HCT116 (cell line): ENCODE data around the gene CPTP. TPM values are rescaled to one million over a fixed set of nuclear protein-coding genes. Genes with fewer than 3 reads are reported as not detected.

Source experiments
- ATAC-seq: fragments of 200-7000 bp; cut with Tn5 transposase; 2 replicates; pipeline ENCODE4 v1.9.1; 2020; ENCODE audit warnings: mild to moderate bottlenecking, moderate library complexity
- Bru-seq: library from RNA; stranded (reverse); fragments of 400-500 nt; gene quantifications from one replicate; lab custom pipeline; 2021; lab: Mats Ljungman, UMichigan
- BruChase-seq, 2 experiments: library from RNA; stranded (reverse); fragments of 400-500 nt; gene quantifications; one replicate each; lab custom pipeline; 2021; lab: Mats Ljungman, UMichigan
- BruUV-seq: library from RNA; stranded (reverse); fragments of 400-500 nt; replicated peaks from 2 replicates; lab custom pipeline; 2021; lab: Mats Ljungman, UMichigan
- CTCF ChIA-PET: fragments of 300-600 bp; sonication (Branson Sonifier 250); formaldehyde crosslinking; loops from one replicate; lab custom pipeline; 2021; ENCODE audit warnings: antibody characterized with exemption; lab: Charles Lee
- POLR2A ChIA-PET: fragments of 300-600, 350-600 bp; sonication (Branson Sonifier 250); formaldehyde crosslinking; loops from one replicate; lab custom pipeline; 2021; ENCODE audit warnings: antibody characterized with exemption; lab: Charles Lee
- RAD21 ChIA-PET, 2 experiments: fragments of 300-600 bp; sonication (Branson Sonifier 250); formaldehyde crosslinking; loops; one replicate each; lab custom pipeline; 2023; ENCODE audit warnings: low total read pairs in 2 of 2; ENCODE audit not compliant: uncharacterized antibody in 2 of 2, unreplicated experiment in 2 of 2, low non-redundant PET in 1 of 2; lab: Charles Lee
- DNase-seq: peaks from one replicate; pipeline ENCODE4 v3.0.0-alpha.2; 2010; ENCODE audit warnings: low read depth, low spot score
- H2AFZ ChIP-seq: fragments of 200-600 bp; shearing (Covaris generic), sonication (generic); 2 replicates; pipeline ENCODE4 v1.6.1; 2017; ENCODE audit warnings: low read depth, mixed run types, mixed read lengths, antibody characterized with exemption, low read length; ENCODE audit not compliant: poor library complexity, severe bottlenecking
- H3K27ac ChIP-seq: 2 replicates; pipeline ENCODE4 v1.5.1; 2012; ENCODE audit warnings: low read depth, low read length
- H3K27me3 ChIP-seq: fragments of 200-600 bp; sonication (generic); 2 replicates; pipeline ENCODE4 v1.6.1; 2016; ENCODE audit warnings: mixed run types, low read length, mixed read lengths; ENCODE audit not compliant: insufficient read depth
- H3K36me3 ChIP-seq, 2 experiments: fragments of 200-500 bp in 1 of 2; fragments of 200-600 bp in 1 of 2; sonication (Bioruptor generic) in 1 of 2; sonication (generic) in 1 of 2; 2 replicates each; pipeline versions ENCODE4 v1.5.1 to v1.6.1; 2014 to 2016; ENCODE audit warnings: low read length in 2 of 2, inconsistent platforms in 1 of 2, mixed read lengths in 1 of 2, mixed run types in 1 of 2; ENCODE audit not compliant: insufficient read depth in 2 of 2, control insufficient read depth in 1 of 2
- H3K4me1 ChIP-seq, 2 experiments: fragments of 200-600 bp in 1 of 2; sonication (generic) in 1 of 2; 2 replicates each; pipeline versions ENCODE4 v1.5.1 to v1.6.1; 2012 to 2017; ENCODE audit warnings: low read length in 2 of 2, inconsistent platforms in 1 of 2, mild to moderate bottlenecking in 1 of 2, mixed read lengths in 1 of 2, mixed run types in 1 of 2, moderate library complexity in 1 of 2; ENCODE audit not compliant: insufficient read depth in 2 of 2, control insufficient read depth in 1 of 2
- H3K4me2 ChIP-seq: fragments of 200-600 bp; sonication (generic); 2 replicates; pipeline ENCODE4 v1.6.1; 2017; ENCODE audit warnings: mixed run types, low read length, mixed read lengths
- H3K4me3 ChIP-seq, 2 experiments: fragments of 200-600 bp in 1 of 2; sonication (generic) in 1 of 2; replicated peaks in 1 of 2; 2 replicates each; pipeline ENCODE4 v1.5.1; 2011 to 2016; ENCODE audit warnings: low read length in 2 of 2, control low read depth in 1 of 2, low read depth in 1 of 2, mild to moderate bottlenecking in 1 of 2, mixed read lengths in 1 of 2, mixed run types in 1 of 2
- H3K79me2 ChIP-seq: fragments of 200-600 bp; sonication (generic); 2 replicates; pipeline ENCODE4 v1.6.1; 2017; ENCODE audit warnings: mild to moderate bottlenecking, mixed run types, low read length, moderate library complexity, mixed read lengths; ENCODE audit not compliant: insufficient read depth
- H3K9ac ChIP-seq: fragments of 200-600 bp; sonication (generic); 2 replicates; pipeline ENCODE4 v1.6.1; 2016; ENCODE audit warnings: low read length, mixed read lengths
- H3K9me2 ChIP-seq: fragments of 200-600 bp; sonication (generic), shearing (Covaris generic); 2 replicates; pipeline ENCODE4 v1.6.1; 2017; ENCODE audit warnings: mixed run types, mild to moderate bottlenecking, moderate library complexity; ENCODE audit not compliant: insufficient read depth
- H3K9me3 ChIP-seq, 2 experiments: fragments of 200-500 bp in 1 of 2; fragments of 200-600 bp in 1 of 2; sonication (Bioruptor generic) in 1 of 2; sonication (generic) in 1 of 2; 2 replicates each; pipeline ENCODE4 v1.6.1; 2014 to 2017; ENCODE audit warnings: low read length in 2 of 2, mixed read lengths in 2 of 2, inconsistent platforms in 1 of 2, low read depth in 1 of 2, mild to moderate bottlenecking in 1 of 2, mixed run types in 1 of 2, moderate library complexity in 1 of 2; ENCODE audit not compliant: control insufficient read depth in 1 of 2, insufficient read depth in 1 of 2
- H4K20me1 ChIP-seq: fragments of 200-600 bp; sonication (generic), shearing (Covaris generic); 2 replicates; pipeline ENCODE4 v1.6.1; 2017; ENCODE audit warnings: mixed run types, mild to moderate bottlenecking, moderate library complexity; ENCODE audit not compliant: insufficient read depth
- CBX3 ChIP-seq: IDR thresholded peaks from 2 replicates; pipeline ENCODE4 v1.6.1; 2012; ENCODE audit warnings: low read depth
- CEBPB ChIP-seq: IDR thresholded peaks from 2 replicates; pipeline ENCODE4 v1.6.1; 2012; ENCODE audit warnings: low read depth
- EGR1 ChIP-seq: IDR thresholded peaks from 2 replicates; pipeline ENCODE4 v1.6.1; 2012; ENCODE audit warnings: low read depth
- EZH2phosphoT487 ChIP-seq: fragments of 200-600 bp; IDR thresholded peaks from 2 replicates; pipeline ENCODE4 v1.6.1; 2018; ENCODE audit warnings: antibody characterized with exemption, borderline replicate concordance
- FOSL1 ChIP-seq: IDR thresholded peaks from 2 replicates; pipeline ENCODE4 v1.6.1; 2012; ENCODE audit warnings: low read depth
- POLR2A ChIP-seq: IDR thresholded peaks from 2 replicates; pipeline ENCODE4 v1.7.0; 2011; ENCODE audit warnings: borderline replicate concordance; ENCODE audit not compliant: insufficient read depth, insufficient read length; ENCODE audit errors: extremely low read depth
- POLR2AphosphoS5 ChIP-seq: IDR thresholded peaks from 2 replicates; pipeline ENCODE4 v1.6.1; 2011; ENCODE audit warnings: mild to moderate bottlenecking, low read depth, low read length, moderate library complexity
- SIN3A ChIP-seq: IDR thresholded peaks from 2 replicates; pipeline ENCODE4 v1.6.1; 2012; ENCODE audit warnings: low read depth
- SP1 ChIP-seq: IDR thresholded peaks from 2 replicates; pipeline ENCODE4 v1.6.1; 2012; ENCODE audit warnings: low read depth
- SRF ChIP-seq: IDR thresholded peaks from 2 replicates; pipeline ENCODE4 v1.6.1; 2012; ENCODE audit warnings: low read depth
- ZBTB33 ChIP-seq: IDR thresholded peaks from 2 replicates; pipeline ENCODE4 v1.6.1; 2011; ENCODE audit warnings: mild to moderate bottlenecking, low read length, moderate library complexity; ENCODE audit not compliant: insufficient replicate concordance; ENCODE audit errors: extremely low read depth
- ZFX ChIP-seq: fragments of 450-650 bp; IDR thresholded peaks from 2 replicates; pipeline ENCODE4 v1.6.1; 2017
- ZNF274 ChIP-seq: fragments of 200-500 bp; sonication (Bioruptor generic); IDR thresholded peaks from 2 replicates; pipeline ENCODE4 v1.6.1; 2014; ENCODE audit warnings: mild to moderate bottlenecking, low read depth, low read length, inconsistent platforms
- intact Hi-C: fragments of 100-400 bp; cut with micrococcal nuclease; formaldehyde crosslinking; loops from 2 replicates; pipeline ENCODE4 v1.10.0; 2022
- long read RNA-seq: library from polyadenylated mRNA; unstranded; transcript quantifications from one replicate; pipeline ENCODE4 v2.0.0, GENCODE V29; 2021; ENCODE audit not compliant: unreplicated experiment
- polyA plus RNA-seq: library from polyadenylated mRNA; unstranded; fragments of >200 nt; gene quantifications from 2 replicates; pipeline ENCODE4 v1.2.1, GENCODE V29; 2012; ENCODE audit warnings: missing spikeins
- total RNA-seq: library from RNA; stranded (reverse); gene quantifications from one replicate; pipeline ENCODE4 v1.2.1, GENCODE V29; 2021; ENCODE audit not compliant: unreplicated experiment
- TF ChIP-seq, protein P1 (sequence below): IDR thresholded peaks from 2 replicates; pipeline ENCODE4 v1.6.1; 2012
- TF ChIP-seq, protein P2 (sequence below): IDR thresholded peaks from 2 replicates; pipeline ENCODE4 v1.6.1; 2012; ENCODE audit warnings: low read depth

The CPTP gene
- total RNA-seq (16.3 TPM), Bru-seq, nascent RNA (percentile 55 among the genes with signal in this experiment), BruChase-seq, experiment 1, labeled RNA remaining after a 6-hour chase (percentile 34 among the genes with signal in this experiment), BruChase-seq, experiment 2, labeled RNA remaining after a 2-hour chase (percentile 54 among the genes with signal in this experiment)
- polyA plus RNA-seq, result 11.2 and 13.9 TPM in 2 replicates
- long read RNA-seq, transcript CPTP-201 (3 exons, 2,190 nt), result major isoform, 15 of 21 reads
- long read RNA-seq, partial matches to known transcripts, result 1 of 21 reads
- long read RNA-seq, other reads (novel, unspliced or antisense), result 4 of 21 reads

- H4K20me1 ChIP-seq, result peaks cover 4% of the 10 kb centered on the region; the same call in 1 of the 2 replicates
These were observed at the start of gene CPTP, which contains the start of gene INTS11 for GRCh38 chr1:1324524-1325287. CPTP (plus strand) TSS chr1:1324802; CDS start chr1:1326911, 2,109 bp downstream. INTS11 (minus strand) TSS chr1:1324660; CDS start chr1:1324608, 52 bp downstream.

More at GRCh38 chr1:1324524-1325287, at the start of gene CPTP, which contains the start of gene INTS11:
- POLR2A ChIA-PET, result no interaction called here
- Histone ChIP-seq H3K27me3 (no peaks in the 10 kb centered on the region), H3K9me3 (no peaks in the 10 kb centered on the region), H3K9me2 (no peaks in the 10 kb centered on the region), H3K4me2 (peak within 1 kb of the TSS; percentile 79), H3K4me1 (peaks cover 13 to 24% of the 10 kb centered on the region in 2 experiments), H3K27ac (peak within 1 kb of the TSS; percentile 88), H3K9ac (peak within 1 kb of the TSS; percentile 96), H3K79me2 (peaks cover 61% of the 10 kb centered on the region), H3K4me3 (peak within 1 kb of the TSS; percentile 69 to 87), H3K36me3 (peaks cover 3 to 4% of the 10 kb centered on the region in 2 experiments; a peak in 2 of 4 replicates), H2AFZ (no peak within 1 kb of the TSS)
- BruUV-seq, result no TSS peak
- TF ChIP-seq SRF, result no peak
- TF ChIP-seq, protein P1, sequence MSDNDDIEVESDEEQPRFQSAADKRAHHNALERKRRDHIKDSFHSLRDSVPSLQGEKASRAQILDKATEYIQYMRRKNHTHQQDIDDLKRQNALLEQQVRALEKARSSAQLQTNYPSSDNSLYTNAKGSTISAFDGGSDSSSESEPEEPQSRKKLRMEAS, result peak; percentile 74
- TF ChIP-seq EZH2phosphoT487, result no peak
- no peak for TF ChIP-seq ZBTB33
- TF ChIP-seq FOSL1, result no peak
- TF ChIP-seq EGR1, result no peak
- TF ChIP-seq ZNF274, result no peak
- TF ChIP-seq CEBPB, result no peak
- peak; percentile 90 for TF ChIP-seq POLR2AphosphoS5
- TF ChIP-seq CBX3, result no peak
- peak; percentile 56 for TF ChIP-seq POLR2A
- TF ChIP-seq SIN3A, result peak; percentile 64
- TF ChIP-seq SP1, result peak; percentile 76
- peak; percentile 85 for TF ChIP-seq ZFX
- TF ChIP-seq, protein P2, sequence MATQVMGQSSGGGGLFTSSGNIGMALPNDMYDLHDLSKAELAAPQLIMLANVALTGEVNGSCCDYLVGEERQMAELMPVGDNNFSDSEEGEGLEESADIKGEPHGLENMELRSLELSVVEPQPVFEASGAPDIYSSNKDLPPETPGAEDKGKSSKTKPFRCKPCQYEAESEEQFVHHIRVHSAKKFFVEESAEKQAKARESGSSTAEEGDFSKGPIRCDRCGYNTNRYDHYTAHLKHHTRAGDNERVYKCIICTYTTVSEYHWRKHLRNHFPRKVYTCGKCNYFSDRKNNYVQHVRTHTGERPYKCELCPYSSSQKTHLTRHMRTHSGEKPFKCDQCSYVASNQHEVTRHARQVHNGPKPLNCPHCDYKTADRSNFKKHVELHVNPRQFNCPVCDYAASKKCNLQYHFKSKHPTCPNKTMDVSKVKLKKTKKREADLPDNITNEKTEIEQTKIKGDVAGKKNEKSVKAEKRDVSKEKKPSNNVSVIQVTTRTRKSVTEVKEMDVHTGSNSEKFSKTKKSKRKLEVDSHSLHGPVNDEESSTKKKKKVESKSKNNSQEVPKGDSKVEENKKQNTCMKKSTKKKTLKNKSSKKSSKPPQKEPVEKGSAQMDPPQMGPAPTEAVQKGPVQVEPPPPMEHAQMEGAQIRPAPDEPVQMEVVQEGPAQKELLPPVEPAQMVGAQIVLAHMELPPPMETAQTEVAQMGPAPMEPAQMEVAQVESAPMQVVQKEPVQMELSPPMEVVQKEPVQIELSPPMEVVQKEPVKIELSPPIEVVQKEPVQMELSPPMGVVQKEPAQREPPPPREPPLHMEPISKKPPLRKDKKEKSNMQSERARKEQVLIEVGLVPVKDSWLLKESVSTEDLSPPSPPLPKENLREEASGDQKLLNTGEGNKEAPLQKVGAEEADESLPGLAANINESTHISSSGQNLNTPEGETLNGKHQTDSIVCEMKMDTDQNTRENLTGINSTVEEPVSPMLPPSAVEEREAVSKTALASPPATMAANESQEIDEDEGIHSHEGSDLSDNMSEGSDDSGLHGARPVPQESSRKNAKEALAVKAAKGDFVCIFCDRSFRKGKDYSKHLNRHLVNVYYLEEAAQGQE, result no peak
- ATAC-seq (peak; percentile 83), DNase-seq (peak; percentile 76)
- CTCF ChIA-PET, result no interaction called here
- RAD21 ChIA-PET, result interaction anchor here in 1 of 2 experiments (0.7 kb wide), 1 partner anchor 19 kb away, joined by 6 read pairs; no protein-coding TSS in a partner anchor
- intact Hi-C loops, result no loop called here
